Fibroblast of lung (primary cell): ENCODE data around the gene MCF2L.

Experiments used
- CTCF ChIP-seq, 2 donors: IDR thresholded peaks in 1 of 2; conservative IDR thresholded peaks in 1 of 2; 1 replicate in 1 of 2; 2 replicates in 1 of 2; pipeline ENCODE4 v1.5.1; 2011 to 2012; ENCODE audit warnings: low read length in 2 of 2, control low read depth in 1 of 2, inconsistent platforms in 1 of 2, low read depth in 1 of 2, mild to moderate bottlenecking in 1 of 2
- EZH2 ChIP-seq: IDR thresholded peaks from 2 replicates; pipeline ENCODE4 v1.5.1; 2012; ENCODE audit warnings: low read length, control low read depth, mild to moderate bottlenecking; ENCODE audit errors: missing control alignments

- TF ChIP-seq CTCF (conservative IDR thresholded peaks at IDR 0.05 in 1 of 2, IDR thresholded peaks at IDR 0.05 in 1 of 2; ENCODE audit: low read depth in 1 of 2, low read length in 2 of 2) (no peak), EZH2 (no peak)
Observed at GRCh38 chr13:113088691-113089020, 119.6 kb downstream of the MCF2L start.
